HG03575 (cell line): Measurements from ENCODE around the gene UBXN4.

ENCODE experiments used
- ATAC-seq: cut with Tn5 transposase; IDR thresholded peaks from one replicate; pipeline ENCODE4 v1.9.1; 2021; ENCODE audit not compliant: unreplicated experiment, insufficient number of reproducible peaks, low FRiP score; ENCODE audit errors: extremely low read depth

Gene UBXN4

DNA sequence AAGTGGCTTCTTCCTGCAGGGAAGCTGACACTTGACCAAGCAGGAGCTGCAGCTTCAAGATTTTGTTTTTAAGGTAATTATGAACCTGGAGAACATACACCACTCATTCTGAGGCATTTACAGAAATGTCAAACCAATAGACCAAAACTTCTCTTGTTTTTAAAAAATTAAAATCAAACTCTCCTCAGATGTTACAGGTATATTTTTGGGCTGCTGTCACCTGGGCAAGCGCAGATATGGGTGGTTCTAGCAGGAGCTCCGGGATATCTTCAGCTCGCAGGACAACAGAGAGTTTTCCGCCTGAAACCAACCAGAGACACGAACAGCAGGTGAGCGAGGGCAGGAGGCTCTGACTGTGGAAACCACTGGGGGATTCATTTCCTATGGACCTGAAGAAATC is 91.2 kb downstream of the UBXN4 start:
- ATAC-seq = no peak
